PC-3 (cell line): ENCODE results near the gene MEGF9. TPM values are rescaled to one million over a fixed set of nuclear protein-coding genes. Genes with fewer than 3 reads are reported as not detected.

Experiments used
- ATAC-seq: fragments of 200-7000 bp; cut with Tn5 transposase; 2 replicates; pipeline ENCODE4 v1.9.1; 2020; ENCODE audit warnings: mild to moderate bottlenecking, moderate library complexity
- BruUV-seq: library from RNA; stranded (reverse); fragments of 400-500 nt; replicated peaks from 2 replicates; lab custom pipeline; 2021; lab: Mats Ljungman, UMichigan
- CTCF ChIA-PET: fragments of 300-600 bp; sonication (Branson Sonifier 250); formaldehyde crosslinking; loops from one replicate; lab custom pipeline; 2022; ENCODE audit warnings: antibody characterized with exemption; lab: Charles Lee
- POLR2A ChIA-PET: fragments of 300-600 bp; sonication (Branson Sonifier 250); formaldehyde crosslinking; loops from one replicate; lab custom pipeline; 2022; ENCODE audit warnings: antibody characterized with exemption; ENCODE audit not compliant: unreplicated experiment; lab: Charles Lee
- DNase-seq: peaks from one replicate; pipeline ENCODE4 v3.0.0-alpha.2; 2015
- H2AFZ ChIP-seq: fragments of 300-600 bp; sonication (generic); 2 replicates; pipeline ENCODE4 v1.6.0; 2016; ENCODE audit warnings: antibody characterized with exemption, low read length
- H3F3A ChIP-seq: fragments of 300-600 bp; sonication (generic); one replicate; pipeline ENCODE4 v1.6.0; 2017; ENCODE audit warnings: antibody characterized with exemption, low read length, control low read depth, mild to moderate bottlenecking; ENCODE audit not compliant: unreplicated experiment
- H3K27ac ChIP-seq: fragments of 300-600 bp; sonication (generic); 2 replicates; pipeline ENCODE4 v1.5.1; 2016; ENCODE audit warnings: mild to moderate bottlenecking, low read length
- H3K27me3 ChIP-seq: fragments of 300-600 bp; sonication (generic); 2 replicates; pipeline ENCODE4 v1.6.1; 2016; ENCODE audit warnings: low read length, mixed read lengths
- H3K36me3 ChIP-seq: fragments of 300-600 bp; sonication (generic); 2 replicates; pipeline ENCODE4 v1.6.1; 2016; ENCODE audit warnings: low read depth, mixed run types, low read length, mixed read lengths
- H3K4me1 ChIP-seq: fragments of 300-600 bp; sonication (generic); 2 replicates; pipeline ENCODE4 v1.5.1; 2016; ENCODE audit warnings: low read length; ENCODE audit not compliant: insufficient read depth
- H3K4me2 ChIP-seq: fragments of 300-600 bp; sonication (generic); 2 replicates; pipeline ENCODE4 v1.6.0; 2016; ENCODE audit warnings: low read length
- H3K4me3 ChIP-seq: fragments of 300-600 bp; sonication (generic); 2 replicates; pipeline ENCODE4 v1.5.1; 2016; ENCODE audit warnings: mild to moderate bottlenecking, low read length, mixed read lengths
- H3K79me2 ChIP-seq: fragments of 300-600 bp; sonication (generic); 2 replicates; pipeline ENCODE4 v1.6.1; 2017; ENCODE audit warnings: low read length, mixed read lengths
- H3K9ac ChIP-seq: fragments of 300-600 bp; sonication (generic); 2 replicates; pipeline ENCODE4 v1.6.0; 2016; ENCODE audit warnings: mild to moderate bottlenecking, low read length
- H3K9me2 ChIP-seq: fragments of 300-600 bp; sonication (generic); replicated peaks from 2 replicates; pipeline ENCODE4 v1.6.1; 2016; ENCODE audit warnings: mixed run types, low read length, mixed read lengths
- H3K9me3 ChIP-seq: fragments of 300-600 bp; sonication (generic); 2 replicates; pipeline ENCODE4 v1.6.1; 2016; ENCODE audit warnings: low read length, mixed read lengths
- H4K20me1 ChIP-seq: fragments of 300-600 bp; sonication (generic); 2 replicates; pipeline ENCODE4 v1.6.1; 2016; ENCODE audit warnings: low read length, mixed read lengths
- EZH2 ChIP-seq: fragments of 300-600 bp; sonication (generic); IDR thresholded peaks from one replicate; pipeline ENCODE4 v1.6.1; 2017; ENCODE audit warnings: antibody characterized with exemption, mild to moderate bottlenecking, low read length; ENCODE audit not compliant: unreplicated experiment
- EZH2phosphoT487 ChIP-seq: fragments of 300-600 bp; sonication (generic); IDR thresholded peaks from 2 replicates; pipeline ENCODE4 v1.6.1; 2018; ENCODE audit warnings: mild to moderate bottlenecking, antibody characterized with exemption, low read length, borderline replicate concordance
- intact Hi-C: fragments of 100-400 bp; cut with micrococcal nuclease; formaldehyde crosslinking; loops from 2 replicates; pipeline ENCODE4 v1.9.0; 2023
- total RNA-seq: library from RNA; depleted of rRNA; stranded (reverse); fragments of >200 nt; gene quantifications from 2 replicates; pipeline ENCODE4 v1.2.3, GENCODE V29; 2014
- TF ChIP-seq, protein P1 (sequence below): fragments of 300-600 bp; sonication (generic); conservative IDR thresholded peaks from 2 replicates; pipeline ENCODE4 v1.5.1; 2017; ENCODE audit warnings: antibody characterized with exemption, low read depth, mild to moderate bottlenecking, low read length

The MEGF9 gene
- total RNA-seq, 1 experiment from 2014 or later, result 2.6 TPM

DNA sequence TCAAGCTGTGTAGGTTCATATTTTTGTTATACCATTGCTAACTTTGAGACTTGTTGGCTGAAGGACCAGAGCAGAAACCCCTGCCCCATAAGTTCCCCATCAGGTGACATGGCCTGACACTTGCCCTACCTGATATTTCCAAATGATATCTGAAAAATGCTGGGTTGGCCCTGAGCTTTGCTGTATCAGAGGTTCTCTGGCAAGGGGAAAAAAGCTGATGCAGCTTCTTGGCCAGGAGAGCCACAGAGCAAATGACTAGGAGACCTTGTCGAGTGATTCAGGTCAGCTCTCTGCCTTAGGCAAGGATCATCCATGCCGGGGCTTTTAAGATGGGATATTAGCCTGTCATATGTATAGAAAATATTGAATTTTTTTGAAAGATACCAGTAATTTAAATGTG lies 2.9 kb upstream of the MEGF9 start:
- intact Hi-C loops, result no loop called here
- no peaks in the 10 kb centered on the region for H3K36me3 ChIP-seq
- no TSS peak for BruUV-seq
- H3K27me3 ChIP-seq, result no peaks in the 10 kb centered on the region
- no peak for DNase-seq
- no peak for ATAC-seq
- H3K9me2 ChIP-seq, result no peaks in the 10 kb centered on the region
- H3K79me2 ChIP-seq, result peaks cover 9% of the 10 kb centered on the region
- ChIA-PET CTCF (interaction anchor here (0.6 kb wide), 1 partner anchor 89 kb away, joined by 5 read pairs; no protein-coding TSS in a partner anchor), POLR2A (no interaction called here)
- peaks cover 15% of the 10 kb centered on the region for H3K4me1 ChIP-seq
- H4K20me1 ChIP-seq, result no peaks in the 10 kb centered on the region
- no peak overlapping the region for H3K4me3 ChIP-seq
- TF ChIP-seq, protein P1, sequence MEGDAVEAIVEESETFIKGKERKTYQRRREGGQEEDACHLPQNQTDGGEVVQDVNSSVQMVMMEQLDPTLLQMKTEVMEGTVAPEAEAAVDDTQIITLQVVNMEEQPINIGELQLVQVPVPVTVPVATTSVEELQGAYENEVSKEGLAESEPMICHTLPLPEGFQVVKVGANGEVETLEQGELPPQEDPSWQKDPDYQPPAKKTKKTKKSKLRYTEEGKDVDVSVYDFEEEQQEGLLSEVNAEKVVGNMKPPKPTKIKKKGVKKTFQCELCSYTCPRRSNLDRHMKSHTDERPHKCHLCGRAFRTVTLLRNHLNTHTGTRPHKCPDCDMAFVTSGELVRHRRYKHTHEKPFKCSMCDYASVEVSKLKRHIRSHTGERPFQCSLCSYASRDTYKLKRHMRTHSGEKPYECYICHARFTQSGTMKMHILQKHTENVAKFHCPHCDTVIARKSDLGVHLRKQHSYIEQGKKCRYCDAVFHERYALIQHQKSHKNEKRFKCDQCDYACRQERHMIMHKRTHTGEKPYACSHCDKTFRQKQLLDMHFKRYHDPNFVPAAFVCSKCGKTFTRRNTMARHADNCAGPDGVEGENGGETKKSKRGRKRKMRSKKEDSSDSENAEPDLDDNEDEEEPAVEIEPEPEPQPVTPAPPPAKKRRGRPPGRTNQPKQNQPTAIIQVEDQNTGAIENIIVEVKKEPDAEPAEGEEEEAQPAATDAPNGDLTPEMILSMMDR, result no peak
- TF ChIP-seq EZH2 (no peak), EZH2phosphoT487 (no peak)
- H2AFZ ChIP-seq, result no peak overlapping the region
- H3K4me2 ChIP-seq, result no peak overlapping the region
- no peak overlapping the region for H3K9ac ChIP-seq
- H3K9me3 ChIP-seq, result no peaks in the 10 kb centered on the region
- no peak overlapping the region for H3K27ac ChIP-seq
- no peaks in the 10 kb centered on the region for H3F3A ChIP-seq

DNA sequence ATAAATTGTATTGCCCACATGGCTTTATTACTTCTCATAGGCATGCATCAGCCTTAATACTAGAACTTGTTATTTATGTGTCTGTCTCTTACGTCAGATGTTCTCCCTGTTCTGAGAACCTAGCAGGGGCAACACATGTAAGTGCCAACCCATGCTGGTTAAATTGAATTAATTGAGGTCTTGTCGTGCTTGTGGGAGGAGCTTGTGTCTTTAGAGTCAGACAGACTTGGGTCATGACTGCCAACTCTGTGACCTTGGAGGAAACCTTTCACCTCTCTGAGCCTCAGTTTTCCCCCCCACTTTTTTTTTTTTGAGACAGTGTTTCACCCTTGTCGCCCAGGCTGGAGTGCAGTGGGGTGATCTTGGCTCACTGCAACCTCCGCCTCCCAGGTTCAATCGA lies 2.2 kb upstream of the MEGF9 start:
- Histone ChIP-seq H2AFZ (no peak overlapping the region), H3K79me2 (peaks cover 16% of the 10 kb centered on the region), H3K4me3 (no peak overlapping the region), H3K27me3 (no peaks in the 10 kb centered on the region), H3K36me3 (no peaks in the 10 kb centered on the region), H3K27ac (no peak overlapping the region), H3K9me3 (no peaks in the 10 kb centered on the region), H3K9me2 (no peaks in the 10 kb centered on the region), H3K9ac (no peak overlapping the region), H3K4me2 (no peak overlapping the region), H3F3A (no peaks in the 10 kb centered on the region), H3K4me1 (peaks cover 21% of the 10 kb centered on the region), H4K20me1 (no peaks in the 10 kb centered on the region)
- no TSS peak for BruUV-seq
- TF ChIP-seq EZH2 (no peak), EZH2phosphoT487 (no peak)
- TF ChIP-seq, protein P1, result no peak
- intact Hi-C loops, result no loop called here
- ChIA-PET CTCF (no interaction called here), POLR2A (no interaction called here)
- ATAC-seq (no peak), DNase-seq (no peak)

DNA sequence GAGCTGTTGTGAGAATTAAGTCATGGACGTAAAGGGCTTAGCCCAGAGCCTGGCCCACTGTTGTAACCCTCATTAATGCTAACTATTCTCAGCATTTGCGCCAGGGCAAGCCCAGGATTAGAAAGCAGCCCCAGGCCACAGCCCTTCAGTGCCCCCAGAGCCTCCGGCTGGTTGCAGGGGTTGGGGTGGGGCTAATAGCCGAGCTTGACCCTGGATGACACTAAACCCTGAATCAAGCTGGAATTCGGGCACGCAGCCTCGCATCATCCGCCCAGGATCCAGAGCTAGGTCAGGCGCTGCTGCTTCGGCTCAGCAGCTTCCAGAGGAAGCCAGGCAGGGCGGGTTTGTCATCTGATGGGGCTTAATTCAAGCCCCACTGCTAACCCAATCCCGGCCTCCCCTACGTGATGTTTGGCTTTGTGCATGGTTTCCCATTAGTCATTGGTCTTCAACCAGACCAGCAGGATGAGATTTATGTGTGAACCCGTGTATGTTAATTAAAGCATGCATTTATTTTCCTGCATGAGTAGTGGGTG lies 1.2 kb upstream of the MEGF9 start:
- Histone ChIP-seq H3K4me1 (peaks cover 32% of the 10 kb centered on the region), H3F3A (no peaks in the 10 kb centered on the region), H3K27ac (no peak overlapping the region), H3K9ac (no peak overlapping the region), H4K20me1 (no peaks in the 10 kb centered on the region), H3K9me2 (no peaks in the 10 kb centered on the region), H3K27me3 (no peaks in the 10 kb centered on the region), H3K9me3 (no peaks in the 10 kb centered on the region), H3K79me2 (peaks cover 26% of the 10 kb centered on the region), H3K36me3 (no peaks in the 10 kb centered on the region), H3K4me3 (no peak overlapping the region; the same call in 1 of the 2 replicates), H3K4me2 (peak overlapping the region; percentile 72; the same call in 1 of the 2 replicates), H2AFZ (no peak overlapping the region)
- TF ChIP-seq EZH2phosphoT487 (no peak), EZH2 (no peak)
- TF ChIP-seq, protein P1, result no peak
- ATAC-seq (no peak), DNase-seq (no peak)
- ChIA-PET POLR2A (no interaction called here), CTCF (no interaction called here)
- TSS peak; percentile 67 for BruUV-seq
- intact Hi-C loops, result no loop called here
